ENCODE results near the gene OTOGL. TPM values are rescaled to one million over a fixed set of nuclear protein-coding genes. Genes with fewer than 3 reads are reported as not detected.

OTOGL gene
- total RNA-seq, 3 donors from 2014 or later, result 0.10 to 0.66 (median 0.61) TPM

- no peak for ATAC-seq
- no peaks in the 10 kb centered on the region for H3K36me3 ChIP-seq (ENCODE audit: low read depth)
- DNase-seq, result no peak
- no peak overlapping the region for H3K4me3 ChIP-seq
- TF ChIP-seq, protein P1, sequence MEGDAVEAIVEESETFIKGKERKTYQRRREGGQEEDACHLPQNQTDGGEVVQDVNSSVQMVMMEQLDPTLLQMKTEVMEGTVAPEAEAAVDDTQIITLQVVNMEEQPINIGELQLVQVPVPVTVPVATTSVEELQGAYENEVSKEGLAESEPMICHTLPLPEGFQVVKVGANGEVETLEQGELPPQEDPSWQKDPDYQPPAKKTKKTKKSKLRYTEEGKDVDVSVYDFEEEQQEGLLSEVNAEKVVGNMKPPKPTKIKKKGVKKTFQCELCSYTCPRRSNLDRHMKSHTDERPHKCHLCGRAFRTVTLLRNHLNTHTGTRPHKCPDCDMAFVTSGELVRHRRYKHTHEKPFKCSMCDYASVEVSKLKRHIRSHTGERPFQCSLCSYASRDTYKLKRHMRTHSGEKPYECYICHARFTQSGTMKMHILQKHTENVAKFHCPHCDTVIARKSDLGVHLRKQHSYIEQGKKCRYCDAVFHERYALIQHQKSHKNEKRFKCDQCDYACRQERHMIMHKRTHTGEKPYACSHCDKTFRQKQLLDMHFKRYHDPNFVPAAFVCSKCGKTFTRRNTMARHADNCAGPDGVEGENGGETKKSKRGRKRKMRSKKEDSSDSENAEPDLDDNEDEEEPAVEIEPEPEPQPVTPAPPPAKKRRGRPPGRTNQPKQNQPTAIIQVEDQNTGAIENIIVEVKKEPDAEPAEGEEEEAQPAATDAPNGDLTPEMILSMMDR (IDR thresholded peaks at IDR 0.05), result no peak
- no peaks in the 10 kb centered on the region for H3K9me3 ChIP-seq
- H3K4me1 ChIP-seq (ENCODE audit: low read depth), result no peaks in the 10 kb centered on the region
- intact Hi-C loops (cut with DNase I, micrococcal nuclease), result no loop called here
These were observed 89.2 kb downstream of the OTOGL start for GRCh38 chr12:80188576-80188975.

- TF ChIP-seq, protein P1 (IDR thresholded peaks at IDR 0.05), result no peak
- Histone ChIP-seq H3K9me3 (no peaks in the 10 kb centered on the region), H3K4me3 (no peak overlapping the region), H3K36me3 (ENCODE audit: low read depth) (no peaks in the 10 kb centered on the region), H3K4me1 (ENCODE audit: low read depth) (no peaks in the 10 kb centered on the region)
- DNase-seq (no peak), ATAC-seq (no peak)
- intact Hi-C loops (cut with DNase I, micrococcal nuclease), result no loop called here
These were observed 89.9 kb downstream of the OTOGL start for GRCh38 chr12:80189241-80189640.

DNA sequence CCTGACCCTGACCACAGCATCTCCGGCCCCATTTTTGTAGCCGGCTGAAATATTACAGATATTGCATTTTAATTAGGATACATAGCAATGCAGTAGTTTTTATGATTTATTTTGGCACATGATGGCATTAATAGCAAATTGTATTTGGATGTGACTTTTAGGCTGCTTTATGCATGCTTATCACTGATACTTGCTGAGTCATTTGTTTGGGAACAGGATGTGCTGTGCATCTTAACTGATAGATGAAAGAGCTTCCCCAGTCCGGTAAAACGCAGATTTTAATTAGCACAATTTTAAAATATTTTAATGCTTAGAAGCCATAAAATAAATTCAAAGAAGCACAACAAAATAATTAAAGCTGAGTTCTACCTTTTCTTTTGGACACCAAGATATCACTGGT is 90.7 kb downstream of the OTOGL start:
- no peak for DNase-seq
- H3K4me3 ChIP-seq, result no peak overlapping the region
- TF ChIP-seq, protein P1 (IDR thresholded peaks at IDR 0.05), result no peak
- intact Hi-C loops (cut with DNase I, micrococcal nuclease), result loop anchor here in 1 of 2 donors (5.0 kb wide), 1 partner anchor 82 kb away; no protein-coding TSS in a partner anchor
- no peak for ATAC-seq
- H3K9me3 ChIP-seq, result no peaks in the 10 kb centered on the region
- H3K4me1 ChIP-seq (ENCODE audit: low read depth), result no peaks in the 10 kb centered on the region
- no peaks in the 10 kb centered on the region for H3K36me3 ChIP-seq (ENCODE audit: low read depth)

GRCh38 chr12:80192087-80192486 is 92.8 kb downstream of the OTOGL start:
- Histone ChIP-seq H3K4me1 (ENCODE audit: low read depth) (no peaks in the 10 kb centered on the region), H3K4me3 (no peak overlapping the region), H3K9me3 (no peaks in the 10 kb centered on the region), H3K36me3 (ENCODE audit: low read depth) (no peaks in the 10 kb centered on the region)
- intact Hi-C loops (cut with DNase I, micrococcal nuclease), result loop anchor here in 1 of 2 donors (5.0 kb wide), 1 partner anchor 80 kb away; no protein-coding TSS in a partner anchor
- DNase-seq (no peak), ATAC-seq (no peak)
- TF ChIP-seq, protein P1 (IDR thresholded peaks at IDR 0.05), result no peak

GRCh38 chr12:80193865-80194264 is 94.5 kb downstream of the OTOGL start:
- DNase-seq, result no peak
- Histone ChIP-seq H3K4me3 (no peak overlapping the region), H3K36me3 (ENCODE audit: low read depth) (no peaks in the 10 kb centered on the region), H3K9me3 (no peaks in the 10 kb centered on the region), H3K4me1 (ENCODE audit: low read depth) (no peaks in the 10 kb centered on the region)
- intact Hi-C loops (cut with DNase I, micrococcal nuclease), result loop anchor here in 1 of 2 donors (5.0 kb wide), 1 partner anchor 78 kb away; no protein-coding TSS in a partner anchor
- no peak for ATAC-seq
- TF ChIP-seq, protein P1 (IDR thresholded peaks at IDR 0.05), result no peak

All from mucosa of descending colon (tissue), 3 donors.